Endothelial cell of umbilical vein (primary cell): Measurements from ENCODE around the gene JMJD8. TPM values are rescaled to one million over a fixed set of nuclear protein-coding genes. Genes with fewer than 3 reads are reported as not detected.

ENCODE experiments used
- BruUV-seq: library from RNA; stranded (reverse); fragments of 400-500 nt; replicated peaks from 2 replicates; lab custom pipeline; 2021; lab: Mats Ljungman, UMichigan
- CTCF ChIA-PET: fragments of 300-600, 350-600 bp; sonication (Branson Sonifier 250); formaldehyde crosslinking; loops from one replicate; lab custom pipeline; 2021; ENCODE audit warnings: antibody characterized with exemption, inconsistent platforms; lab: Charles Lee
- POLR2A ChIA-PET: fragments of 300-600, 350-600 bp; sonication (Branson Sonifier 250); formaldehyde crosslinking; loops from one replicate; lab custom pipeline; 2021; ENCODE audit warnings: antibody characterized with exemption, inconsistent platforms; lab: Charles Lee
- DNase-seq: peaks from one replicate; pipeline ENCODE4 v3.0.0-alpha.2; 2011; ENCODE audit warnings: low read depth, low spot score
- FAIRE-seq: peaks from 2 replicates; lab custom pipeline; 2011; peaks lifted over from hg19 to GRCh38; lab: Jason Lieb, UNC
- H2AFZ ChIP-seq: 2 replicates; pipeline ENCODE4 v1.6.0; 2012; ENCODE audit warnings: low read depth, low read length, control low read depth, inconsistent platforms
- H3K27ac ChIP-seq: 2 replicates; pipeline ENCODE4 v1.5.1; 2011; ENCODE audit warnings: low read depth, mild to moderate bottlenecking, control low read depth, low read length, moderate library complexity; ENCODE audit not compliant: insufficient read depth
- H3K27me3 ChIP-seq, 2 experiments: 2 replicates each; pipeline versions ENCODE4 v1.6.0 to v1.6.1; 2011; ENCODE audit warnings: low read length in 2 of 2, mixed read lengths in 1 of 2; ENCODE audit not compliant: control insufficient read depth in 2 of 2, insufficient read depth in 2 of 2
- H3K36me3 ChIP-seq, 2 experiments: 2 replicates in 1 of 2; 3 replicates in 1 of 2; pipeline ENCODE4 v1.5.1; 2011; ENCODE audit warnings: low read length in 2 of 2, mild to moderate bottlenecking in 1 of 2, moderate library complexity in 1 of 2; ENCODE audit not compliant: control insufficient read depth in 2 of 2, insufficient read depth in 2 of 2; ENCODE audit errors: extremely low read depth in 1 of 2
- H3K4me1 ChIP-seq: 3 replicates; pipeline ENCODE4 v1.5.1; 2011; ENCODE audit warnings: mild to moderate bottlenecking, low read length; ENCODE audit not compliant: control insufficient read depth, insufficient read depth; ENCODE audit errors: extremely low read depth
- H3K4me2 ChIP-seq: 2 replicates; pipeline ENCODE4 v1.6.1; 2011; ENCODE audit warnings: low read length, control low read depth, mixed read lengths; ENCODE audit not compliant: insufficient read depth
- H3K4me3 ChIP-seq, 3 experiments: fragments of 200-600 bp in 1 of 3; sonication (generic), shearing (Covaris generic) in 1 of 3; replicated peaks in 1 of 3; 2 replicates each; pipeline ENCODE4 v1.5.1; 2011 to 2016; ENCODE audit warnings: control low read depth in 3 of 3, low read length in 3 of 3, mild to moderate bottlenecking in 2 of 3, inconsistent platforms in 1 of 3, low read depth in 1 of 3, moderate library complexity in 1 of 3; ENCODE audit not compliant: insufficient read depth in 1 of 3
- H3K79me2 ChIP-seq: 2 replicates; pipeline ENCODE4 v1.6.0; 2012; ENCODE audit warnings: low read length, inconsistent platforms; ENCODE audit not compliant: control insufficient read depth, insufficient read depth
- H3K9ac ChIP-seq: replicated peaks from 2 replicates; pipeline ENCODE3; 2011; ENCODE audit warnings: low read length, control low read depth; ENCODE audit not compliant: insufficient read depth; ENCODE audit errors: extremely low read depth
- H3K9me1 ChIP-seq: replicated peaks from 3 replicates; pipeline ENCODE4 v1.6.0; 2011; ENCODE audit warnings: mild to moderate bottlenecking, low read length; ENCODE audit not compliant: control insufficient read depth, insufficient read depth; ENCODE audit errors: extremely low read depth
- H3K9me3 ChIP-seq: replicated peaks from 2 replicates; pipeline ENCODE4 v1.5.1; 2012; ENCODE audit warnings: low read length, inconsistent platforms; ENCODE audit not compliant: control insufficient read depth, insufficient read depth
- H4K20me1 ChIP-seq: replicated peaks from 2 replicates; pipeline ENCODE3; 2011; ENCODE audit warnings: mild to moderate bottlenecking, low read length; ENCODE audit not compliant: control insufficient read depth, insufficient read depth; ENCODE audit errors: extremely low read depth
- EZH2 ChIP-seq: IDR thresholded peaks from 2 replicates; pipeline ENCODE4 v1.6.1; 2012; ENCODE audit warnings: borderline replicate concordance, low read depth, mild to moderate bottlenecking, moderate library complexity, low read length, inconsistent platforms; ENCODE audit not compliant: severe bottlenecking
- JUN ChIP-seq: IDR thresholded peaks from 2 replicates; pipeline ENCODE4 v1.6.1; 2011; ENCODE audit warnings: borderline replicate concordance, low read depth; ENCODE audit not compliant: insufficient read length, insufficient read depth
- MAX ChIP-seq: IDR thresholded peaks from 2 replicates; pipeline ENCODE4 v1.6.1; 2011; ENCODE audit not compliant: insufficient read depth, insufficient read length
- MYC ChIP-seq: IDR thresholded peaks from one replicate; pipeline ENCODE4 v1.6.1; 2011; ENCODE audit warnings: mild to moderate bottlenecking, low read depth, low read length
- POLR2A ChIP-seq: IDR thresholded peaks from 2 replicates; pipeline ENCODE4 v1.6.1; 2012; ENCODE audit warnings: low read depth, mild to moderate bottlenecking, control low read depth, low read length
- POLR2AphosphoS5 ChIP-seq: IDR thresholded peaks from 2 replicates; pipeline ENCODE4 v1.6.1; 2012; ENCODE audit warnings: low read depth, mild to moderate bottlenecking, control low read depth, low read length, moderate library complexity; ENCODE audit not compliant: insufficient read depth
- dilution Hi-C: fragments of 300-500 bp; cut with MboI; formaldehyde crosslinking; loops from one replicate; pipeline ENCODE4 v1.15.0; 2019; ENCODE audit warnings: low sequenced_read_pairs; ENCODE audit not compliant: extremely low pct_ligation_motif_present
- intact Hi-C: fragments of 100-400 bp; cut with micrococcal nuclease; formaldehyde crosslinking; loops from one replicate; pipeline ENCODE4 v1.10.0; 2022
- polyA plus RNA-seq, 4 experiments: library from polyadenylated mRNA; depleted of rRNA in 3 of 4; stranded (reverse) in 3 of 4; unstranded in 1 of 4; fragments of >200 nt; gene quantifications; 2 replicates each; pipeline versions ENCODE4 v1.2.1 to v1.2.3, GENCODE V29; 2011 to 2012; ENCODE audit warnings: missing spikeins in 1 of 4
- total RNA-seq: library from RNA; stranded (reverse); gene quantifications from 2 replicates; pipeline ENCODE4 v1.2.3, GENCODE V29; 2021

JMJD8 gene
- total and polyA plus RNA-seq, 2 donors (not counting 3 experiments of a cell fraction or from before 2014, with no cell fraction given) = 55.1 to 102 TPM

GRCh38 chr16:728890-729744 lies 45.0 kb upstream of the JMJD8 start:
- H2AFZ ChIP-seq = no peak overlapping the region
- no peak for DNase-seq
- H3K36me3 ChIP-seq = peaks cover 4 to 12% of the 10 kb centered on the region in 2 experiments
- no peak for FAIRE-seq
- CTCF ChIA-PET = interaction anchor here (1.0 to 5.7 kb wide), 4 partner anchors 9 to 59 kb away, joined by 3 to 34 read pairs (median 5); partner anchors contain the start of genes ANTKMT, CHTF18, METRN and RPUSD1
- no peaks in the 10 kb centered on the region for H3K79me2 ChIP-seq
- H3K9ac ChIP-seq = no peak overlapping the region
- H3K4me3 ChIP-seq = no peak overlapping the region
- no peaks in the 10 kb centered on the region for H3K9me3 ChIP-seq
- POLR2A ChIA-PET = no interaction called here
- no peak overlapping the region for H3K4me2 ChIP-seq
- intact Hi-C loops (loop anchor here (2.0 kb wide), 1 partner anchor 14 kb away; the partner anchor contains the start of gene METRN), dilution Hi-C loops (no loop called here)
- no peak overlapping the region for H3K27ac ChIP-seq
- no peaks in the 10 kb centered on the region for H3K27me3 ChIP-seq
- H4K20me1 ChIP-seq = no peaks in the 10 kb centered on the region
- no TSS peak for BruUV-seq
- no peaks in the 10 kb centered on the region for H3K9me1 ChIP-seq
- H3K4me1 ChIP-seq = peaks cover 13% of the 10 kb centered on the region
- TF ChIP-seq JUN = no peak
- no peak for TF ChIP-seq MAX

GRCh38 chr16:728131-728889 lies 44.2 kb upstream of the JMJD8 start:
- Histone ChIP-seq H3K4me1 (peaks cover 13% of the 10 kb centered on the region), H3K4me3 (peak overlapping the region in 2 of 3 experiments; percentile 19 to 44), H3K27ac (no peak overlapping the region), H2AFZ (peak overlapping the region; percentile 37), H3K79me2 (no peaks in the 10 kb centered on the region), H4K20me1 (no peaks in the 10 kb centered on the region), H3K36me3 (peaks cover 4 to 7% of the 10 kb centered on the region in 2 experiments), H3K4me2 (peak overlapping the region; percentile 38), H3K9me1 (no peaks in the 10 kb centered on the region), H3K27me3 (no peaks in the 10 kb centered on the region), H3K9ac (no peak overlapping the region), H3K9me3 (no peaks in the 10 kb centered on the region)
- ChIA-PET POLR2A (interaction anchor here (0.6 to 0.7 kb wide), 2 partner anchors 53 to 170 kb away, joined by 3 to 4 read pairs; partner anchors contain the start of gene RHBDL1), CTCF (interaction anchor here (0.6 to 5.7 kb wide), 6 partner anchors 8 to 60 kb away, joined by 3 to 34 read pairs (median 6); partner anchors contain the start of genes CHTF18, METRN and RPUSD1)
- FAIRE-seq = peak; percentile 67
- intact Hi-C loops (loop anchor here (2.0 kb wide), 1 partner anchor 14 kb away; the partner anchor contains the start of gene METRN), dilution Hi-C loops (no loop called here)
- TF ChIP-seq EZH2 = no peak
- TF ChIP-seq MAX = peak; percentile 68
- peak; percentile 39 for TF ChIP-seq POLR2AphosphoS5
- TF ChIP-seq MYC = peak; percentile 46
- peak; percentile 17 for TF ChIP-seq POLR2A
- TF ChIP-seq JUN = no peak
- BruUV-seq = no TSS peak
- DNase-seq = peak; percentile 55
